ENCODE data around the gene NAGPA. TPM values are rescaled to one million over a fixed set of nuclear protein-coding genes. Genes with fewer than 3 reads are reported as not detected.

The NAGPA gene
- total RNA-seq, 1 donor from 2014 or later: 24.1 TPM

- no peaks in the 10 kb centered on the region for H3K36me3 ChIP-seq
- ATAC-seq (no peak), DNase-seq (no peak)
- no peaks in the 10 kb centered on the region for H3K4me1 ChIP-seq
- TF ChIP-seq CTCF (IDR thresholded peaks at IDR 0.05): no peak
- peaks cover 6% of the 10 kb centered on the region for H3K27me3 ChIP-seq (ENCODE audit: low read depth)
- intact Hi-C loops (cut with DNase I): no loop called here
- H3K9me3 ChIP-seq: no peaks in the 10 kb centered on the region
- no peak overlapping the region for H3K4me3 ChIP-seq
- H3K27ac ChIP-seq: no peak overlapping the region
Observed at GRCh38 chr16:5010576-5011329, 23.0 kb downstream of the NAGPA start.

GRCh38 chr16:5008311-5008731 is 25.4 kb downstream of the NAGPA start:
- no peaks in the 10 kb centered on the region for H3K36me3 ChIP-seq
- DNase-seq (peak; percentile 20), ATAC-seq (no peak)
- H3K4me1 ChIP-seq: no peaks in the 10 kb centered on the region
- H3K27me3 ChIP-seq (ENCODE audit: low read depth): peaks cover 6% of the 10 kb centered on the region
- H3K9me3 ChIP-seq: no peaks in the 10 kb centered on the region
- H3K27ac ChIP-seq: no peak overlapping the region
- no peak for TF ChIP-seq CTCF (IDR thresholded peaks at IDR 0.05)
- no peak overlapping the region for H3K4me3 ChIP-seq
- intact Hi-C loops (cut with DNase I): no loop called here

- Histone ChIP-seq H3K9me3 (no peaks in the 10 kb centered on the region), H3K27ac (no peak overlapping the region), H3K4me1 (no peaks in the 10 kb centered on the region), H3K36me3 (no peaks in the 10 kb centered on the region), H3K27me3 (ENCODE audit: low read depth) (peaks cover 6% of the 10 kb centered on the region), H3K4me3 (no peak overlapping the region)
- ATAC-seq (no peak), DNase-seq (peak; percentile 15)
- intact Hi-C loops (cut with DNase I): no loop called here
- no peak for TF ChIP-seq CTCF (IDR thresholded peaks at IDR 0.05)
Observed at GRCh38 chr16:5007256-5007655, 26.5 kb downstream of the NAGPA start.

GRCh38 chr16:5006348-5007193 is 27.2 kb downstream of the NAGPA start:
- ATAC-seq (no peak), DNase-seq (no peak)
- Histone ChIP-seq H3K27me3 (ENCODE audit: low read depth) (peaks cover 6% of the 10 kb centered on the region), H3K36me3 (no peaks in the 10 kb centered on the region), H3K4me3 (no peak overlapping the region), H3K9me3 (no peaks in the 10 kb centered on the region), H3K4me1 (no peaks in the 10 kb centered on the region), H3K27ac (no peak overlapping the region)
- no peak for TF ChIP-seq CTCF (IDR thresholded peaks at IDR 0.05)
- intact Hi-C loops (cut with DNase I): no loop called here

- no peak for TF ChIP-seq CTCF (IDR thresholded peaks at IDR 0.05)
- intact Hi-C loops (cut with DNase I): no loop called here
- Histone ChIP-seq H3K9me3 (no peaks in the 10 kb centered on the region), H3K4me3 (no peak overlapping the region), H3K36me3 (no peaks in the 10 kb centered on the region), H3K27me3 (ENCODE audit: low read depth) (peaks cover 2% of the 10 kb centered on the region), H3K27ac (no peak overlapping the region), H3K4me1 (no peaks in the 10 kb centered on the region)
- DNase-seq (peak; percentile 12), ATAC-seq (no peak)
Observed at GRCh38 chr16:5005916-5006315, 27.8 kb downstream of the NAGPA start.
